ENCODE results near the gene DEPDC1B. TPM values are rescaled to one million over a fixed set of nuclear protein-coding genes. Genes with fewer than 3 reads are reported as not detected.

Gene DEPDC1B
- total and polyA plus RNA-seq, 2 experiments from 2014 or later: 1.8 to 15.7 TPM

GRCh38 chr5:60649288-60649917 lies 50.6 kb downstream of the DEPDC1B start:
- DNase-seq (ENCODE audit: low read depth in 1 of 2, low spot score in 1 of 2): peak; percentile 36 to 54
- Histone ChIP-seq H3K27me3 (no peaks in the 10 kb centered on the region), H3K27ac (no peak overlapping the region), H3K36me3 (no peaks in the 10 kb centered on the region), H3K9me3 (ENCODE audit: low read depth) (no peaks in the 10 kb centered on the region), H3K4me1 (ENCODE audit: low read depth) (no peaks in the 10 kb centered on the region), H3K4me3 (no peak overlapping the region)
- peak; percentile 71 for TF ChIP-seq CTCF (IDR thresholded peaks at IDR 0.05; ENCODE audit: low read depth, low read length)

GRCh38 chr5:60648175-60648574 lies 51.8 kb downstream of the DEPDC1B start:
- H3K27me3 ChIP-seq: no peaks in the 10 kb centered on the region
- no peak overlapping the region for H3K4me3 ChIP-seq
- H3K36me3 ChIP-seq: no peaks in the 10 kb centered on the region
- no peak overlapping the region for H3K27ac ChIP-seq
- TF ChIP-seq CTCF (IDR thresholded peaks at IDR 0.05; ENCODE audit: low read depth, low read length): no peak
- H3K4me1 ChIP-seq (ENCODE audit: low read depth): no peaks in the 10 kb centered on the region
- DNase-seq (ENCODE audit: low read depth in 1 of 2, low spot score in 1 of 2): no peak
- H3K9me3 ChIP-seq (ENCODE audit: low read depth): no peaks in the 10 kb centered on the region

GRCh38 chr5:60640901-60641300 lies 59.1 kb downstream of the DEPDC1B start:
- Histone ChIP-seq H3K27me3 (no peaks in the 10 kb centered on the region), H3K4me3 (no peak overlapping the region), H3K27ac (no peak overlapping the region), H3K36me3 (no peaks in the 10 kb centered on the region), H3K9me3 (ENCODE audit: low read depth) (no peaks in the 10 kb centered on the region), H3K4me1 (ENCODE audit: low read depth) (no peaks in the 10 kb centered on the region)
- no peak for DNase-seq (ENCODE audit: low read depth in 1 of 2, low spot score in 1 of 2)
- TF ChIP-seq CTCF (IDR thresholded peaks at IDR 0.05; ENCODE audit: low read depth, low read length): no peak

GRCh38 chr5:60639544-60639943 lies 60.4 kb downstream of the DEPDC1B start:
- no peak overlapping the region for H3K4me3 ChIP-seq
- TF ChIP-seq CTCF (IDR thresholded peaks at IDR 0.05; ENCODE audit: low read depth, low read length): no peak
- H3K27me3 ChIP-seq: no peaks in the 10 kb centered on the region
- H3K4me1 ChIP-seq (ENCODE audit: low read depth): no peaks in the 10 kb centered on the region
- no peak for DNase-seq (ENCODE audit: low read depth in 1 of 2, low spot score in 1 of 2)
- no peak overlapping the region for H3K27ac ChIP-seq
- H3K9me3 ChIP-seq (ENCODE audit: low read depth): no peaks in the 10 kb centered on the region
- H3K36me3 ChIP-seq: no peaks in the 10 kb centered on the region

- H3K4me3 ChIP-seq: no peak overlapping the region
These were observed 61.7 kb downstream of the DEPDC1B start for GRCh38 chr5:60638300-60638699.

More at GRCh38 chr5:60638300-60638699, 61.7 kb downstream of the DEPDC1B start:
- no peaks in the 10 kb centered on the region for H3K36me3 ChIP-seq
- TF ChIP-seq CTCF (IDR thresholded peaks at IDR 0.05; ENCODE audit: low read depth, low read length): no peak
- no peak overlapping the region for H3K27ac ChIP-seq
- no peak for DNase-seq (ENCODE audit: low read depth in 1 of 2, low spot score in 1 of 2)
- H3K9me3 ChIP-seq (ENCODE audit: low read depth): no peaks in the 10 kb centered on the region
- H3K27me3 ChIP-seq: no peaks in the 10 kb centered on the region
- H3K4me1 ChIP-seq (ENCODE audit: low read depth): no peaks in the 10 kb centered on the region

Measured in cardiac muscle cell (in vitro differentiated cells and primary cell).